ENCODE results near the gene EPHA4.

- TF ChIP-seq CTCF (conservative IDR thresholded peaks at IDR 0.05; ENCODE audit: low read depth, low read length), result no peak
- no peak for TF ChIP-seq EZH2phosphoT487 (IDR thresholded peaks at IDR 0.05; ENCODE audit: borderline replicate concordance, low read length)
These were observed 38.2 kb upstream of the EPHA4 start for GRCh38 chr2:221610255-221610654.
